Erythroblast (primary cell): Measurements from ENCODE around the gene GNG7.
A peak's percentile ranks its signal among the peaks of the same experiment; 100 is the strongest.
"Not testable (repeated sequence)": the region's sequence is repeated elsewhere in the genome, so short reads cannot be mapped to it uniquely, and the experiment has no call there.

Experiments
- DNase-seq, 2 experiments: peaks; one replicate each; lab custom pipeline; 2025; lab: John Stamatoyannopoulos, UW
- GATA1 ChIP-seq: IDR thresholded peaks from 2 replicates; pipeline ENCODE4 v1.6.1; 2011; ENCODE audit warnings: low read depth, mild to moderate bottlenecking, control low read depth, low read length, moderate library complexity
- POLR2A ChIP-seq: IDR thresholded peaks from 2 replicates; pipeline ENCODE4 v1.6.1; 2011; ENCODE audit warnings: mild to moderate bottlenecking, low read length

Gene GNG7

GRCh38 chr19:2659856-2660432 is 42.5 kb downstream of the GNG7 start:
- TF ChIP-seq POLR2A = no peak
- TF ChIP-seq GATA1 = no peak
- no peak for DNase-seq

GRCh38 chr19:2656533-2656932 is 46.0 kb downstream of the GNG7 start:
- no peak for DNase-seq
- no peak for TF ChIP-seq POLR2A
- no peak for TF ChIP-seq GATA1

- TF ChIP-seq GATA1 = no peak
- no peak for DNase-seq
These were observed 48.5 kb downstream of the GNG7 start for GRCh38 chr19:2653710-2654707.

GRCh38 chr19:2653218-2653617 is 49.3 kb downstream of the GNG7 start:
- TF ChIP-seq POLR2A = no peak
- TF ChIP-seq GATA1 = no peak
- DNase-seq = no peak

GRCh38 chr19:2652504-2653099 is 49.9 kb downstream of the GNG7 start:
- TF ChIP-seq POLR2A = no peak
- TF ChIP-seq GATA1 = no peak

GRCh38 chr19:2651002-2651733 is 51.3 kb downstream of the GNG7 start:
- not testable (repeated sequence) for DNase-seq

More at GRCh38 chr19:2652504-2653099, 49.9 kb downstream of the GNG7 start:
- no peak for DNase-seq

GRCh38 chr19:2650515-2650914 is 52.0 kb downstream of the GNG7 start:
- TF ChIP-seq GATA1 (no peak), POLR2A (no peak)
- DNase-seq = no peak

GRCh38 chr19:2648528-2648937 is 54.0 kb downstream of the GNG7 start:
- peak; percentile 66 to 79 for DNase-seq
- no peak for TF ChIP-seq POLR2A
- TF ChIP-seq GATA1 = no peak

GRCh38 chr19:2648099-2648498 is 54.4 kb downstream of the GNG7 start:
- TF ChIP-seq GATA1 (no peak), POLR2A (no peak)
- DNase-seq = no peak

GRCh38 chr19:2646866-2647535 is 55.5 kb downstream of the GNG7 start:
- no peak for DNase-seq
- no peak for TF ChIP-seq GATA1

- TF ChIP-seq GATA1 (no peak), POLR2A (no peak)
- DNase-seq = no peak
These were observed 56.7 kb downstream of the GNG7 start for GRCh38 chr19:2645826-2646225.

- DNase-seq = not testable (repeated sequence)
These were observed 59.3 kb downstream of the GNG7 start for GRCh38 chr19:2643123-2643737.

GRCh38 chr19:2641332-2641698 is 61.2 kb downstream of the GNG7 start:
- no peak for DNase-seq
- TF ChIP-seq POLR2A (no peak), GATA1 (no peak)
